OCI-LY3 (cell line): Measurements from ENCODE around the gene JPH3.

Experiments
- CTCF ChIP-seq: fragments of 200-600, 300-600 bp; sonication (generic); IDR thresholded peaks from 2 replicates; pipeline ENCODE4 v1.5.1; 2014; ENCODE audit warnings: antibody characterized with exemption, low read length, low read depth
- EZH2phosphoT487 ChIP-seq: fragments of 200-600 bp; shearing (Covaris generic); IDR thresholded peaks from 2 replicates; pipeline ENCODE4 v1.6.1; 2018; ENCODE audit warnings: antibody characterized with exemption, mixed run types, low read depth

- TF ChIP-seq EZH2phosphoT487: no peak
- no peak for TF ChIP-seq CTCF
Measured at GRCh38 chr16:87570572-87570937, 31.8 kb upstream of the JPH3 start.
